Measurements from ENCODE around the gene SLC1A4.
A peak's percentile ranks its signal among the peaks of the same experiment; 100 is the strongest.

DNA sequence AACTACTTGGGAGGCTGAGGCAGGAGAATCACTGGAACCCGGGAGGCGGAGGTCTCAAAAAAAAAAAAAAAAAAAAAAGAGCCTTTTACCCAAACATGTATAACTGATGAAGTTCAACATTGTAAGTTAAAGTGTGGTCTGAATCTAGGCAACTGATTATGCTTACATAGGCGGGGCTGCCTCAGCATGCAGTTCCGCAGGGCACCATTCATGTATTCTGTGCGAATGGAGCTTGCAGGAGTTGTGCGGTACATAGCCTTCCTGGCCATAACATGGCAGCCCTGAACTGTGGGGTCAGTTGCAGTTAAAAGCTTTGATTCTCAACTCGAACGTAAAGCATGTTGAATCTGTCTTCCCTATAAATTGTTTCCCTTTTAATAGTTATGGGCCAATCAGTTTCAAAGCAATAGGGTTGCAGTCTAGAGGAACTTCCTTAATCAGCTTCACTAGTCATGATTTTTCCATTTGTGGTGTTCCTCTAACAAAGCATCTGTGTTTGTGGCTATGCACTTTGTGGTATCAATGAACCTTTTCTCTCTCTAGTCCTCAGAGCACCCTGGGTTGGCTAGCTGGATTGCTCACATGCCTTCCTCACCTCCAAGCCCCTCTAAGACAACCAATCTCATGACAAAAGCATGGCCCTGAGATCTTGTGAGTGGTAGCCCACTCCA, 36.4 kb downstream of the SLC1A4 start:
- TF ChIP-seq GABPA (IDR thresholded peaks at IDR 0.05; ENCODE audit: low read depth) (no peak), SPI1 (IDR thresholded peaks at IDR 0.05; ENCODE audit: borderline replicate concordance, low read depth) (peak; percentile 52; the same call in 1 of the 2 replicates)
- TF ChIP-seq, protein P1, sequence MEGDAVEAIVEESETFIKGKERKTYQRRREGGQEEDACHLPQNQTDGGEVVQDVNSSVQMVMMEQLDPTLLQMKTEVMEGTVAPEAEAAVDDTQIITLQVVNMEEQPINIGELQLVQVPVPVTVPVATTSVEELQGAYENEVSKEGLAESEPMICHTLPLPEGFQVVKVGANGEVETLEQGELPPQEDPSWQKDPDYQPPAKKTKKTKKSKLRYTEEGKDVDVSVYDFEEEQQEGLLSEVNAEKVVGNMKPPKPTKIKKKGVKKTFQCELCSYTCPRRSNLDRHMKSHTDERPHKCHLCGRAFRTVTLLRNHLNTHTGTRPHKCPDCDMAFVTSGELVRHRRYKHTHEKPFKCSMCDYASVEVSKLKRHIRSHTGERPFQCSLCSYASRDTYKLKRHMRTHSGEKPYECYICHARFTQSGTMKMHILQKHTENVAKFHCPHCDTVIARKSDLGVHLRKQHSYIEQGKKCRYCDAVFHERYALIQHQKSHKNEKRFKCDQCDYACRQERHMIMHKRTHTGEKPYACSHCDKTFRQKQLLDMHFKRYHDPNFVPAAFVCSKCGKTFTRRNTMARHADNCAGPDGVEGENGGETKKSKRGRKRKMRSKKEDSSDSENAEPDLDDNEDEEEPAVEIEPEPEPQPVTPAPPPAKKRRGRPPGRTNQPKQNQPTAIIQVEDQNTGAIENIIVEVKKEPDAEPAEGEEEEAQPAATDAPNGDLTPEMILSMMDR (IDR thresholded peaks at IDR 0.05; ENCODE audit: insufficient read depth, low read length) = no peak
- TF ChIP-seq, protein P2, sequence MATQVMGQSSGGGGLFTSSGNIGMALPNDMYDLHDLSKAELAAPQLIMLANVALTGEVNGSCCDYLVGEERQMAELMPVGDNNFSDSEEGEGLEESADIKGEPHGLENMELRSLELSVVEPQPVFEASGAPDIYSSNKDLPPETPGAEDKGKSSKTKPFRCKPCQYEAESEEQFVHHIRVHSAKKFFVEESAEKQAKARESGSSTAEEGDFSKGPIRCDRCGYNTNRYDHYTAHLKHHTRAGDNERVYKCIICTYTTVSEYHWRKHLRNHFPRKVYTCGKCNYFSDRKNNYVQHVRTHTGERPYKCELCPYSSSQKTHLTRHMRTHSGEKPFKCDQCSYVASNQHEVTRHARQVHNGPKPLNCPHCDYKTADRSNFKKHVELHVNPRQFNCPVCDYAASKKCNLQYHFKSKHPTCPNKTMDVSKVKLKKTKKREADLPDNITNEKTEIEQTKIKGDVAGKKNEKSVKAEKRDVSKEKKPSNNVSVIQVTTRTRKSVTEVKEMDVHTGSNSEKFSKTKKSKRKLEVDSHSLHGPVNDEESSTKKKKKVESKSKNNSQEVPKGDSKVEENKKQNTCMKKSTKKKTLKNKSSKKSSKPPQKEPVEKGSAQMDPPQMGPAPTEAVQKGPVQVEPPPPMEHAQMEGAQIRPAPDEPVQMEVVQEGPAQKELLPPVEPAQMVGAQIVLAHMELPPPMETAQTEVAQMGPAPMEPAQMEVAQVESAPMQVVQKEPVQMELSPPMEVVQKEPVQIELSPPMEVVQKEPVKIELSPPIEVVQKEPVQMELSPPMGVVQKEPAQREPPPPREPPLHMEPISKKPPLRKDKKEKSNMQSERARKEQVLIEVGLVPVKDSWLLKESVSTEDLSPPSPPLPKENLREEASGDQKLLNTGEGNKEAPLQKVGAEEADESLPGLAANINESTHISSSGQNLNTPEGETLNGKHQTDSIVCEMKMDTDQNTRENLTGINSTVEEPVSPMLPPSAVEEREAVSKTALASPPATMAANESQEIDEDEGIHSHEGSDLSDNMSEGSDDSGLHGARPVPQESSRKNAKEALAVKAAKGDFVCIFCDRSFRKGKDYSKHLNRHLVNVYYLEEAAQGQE (IDR thresholded peaks at IDR 0.05; ENCODE audit: insufficient replicate concordance, low read depth) = no peak
